ENCODE measurements around the gene USP40. TPM values are rescaled to one million over a fixed set of nuclear protein-coding genes. Genes with fewer than 3 reads are reported as not detected.

Gene USP40
- total RNA-seq, 4 donors from 2014 or later: 41.7 to 68.0 (median 54.2) TPM

DNA sequence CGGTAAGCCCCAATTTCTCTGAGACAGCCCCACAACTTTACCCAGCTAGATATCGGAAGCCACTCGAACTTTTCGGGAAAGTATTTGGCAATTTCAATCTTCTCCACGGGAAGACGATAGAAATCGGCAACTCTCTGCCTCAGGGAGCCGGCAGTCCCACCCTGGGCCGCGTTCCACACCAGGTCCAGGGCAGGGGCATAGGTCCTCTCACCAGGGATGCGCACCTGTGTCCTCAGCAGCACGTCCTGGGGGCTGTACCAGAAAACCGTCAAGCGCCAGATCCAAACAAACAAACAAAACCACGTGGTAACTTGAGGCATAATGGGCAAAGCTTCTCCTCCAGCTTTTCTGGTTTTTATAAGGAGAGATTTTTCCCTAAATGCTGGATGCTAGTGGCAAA is 80.9 kb downstream of the USP40 start:
- no peak for DNase-seq (ENCODE audit: low spot score in 2 of 2)
- H3K9me3 ChIP-seq: no peaks in the 10 kb centered on the region
- WGBS, 2 donors: 86 to 93% methylated on average over 15 of the region's 15 CpGs
- H3K36me3 ChIP-seq: peaks cover 0 to 87% (median 4%) of the 10 kb centered on the region in 3 donors
- peaks cover 0 to 39% (median 8%) of the 10 kb centered on the region in 4 donors for H3K4me1 ChIP-seq
- no peak overlapping the region for H3K4me3 ChIP-seq
- H3K27ac ChIP-seq: no peak overlapping the region
- TF ChIP-seq EP300 (IDR thresholded peaks at IDR 0.05) (no peak), POLR2A (IDR thresholded peaks at IDR 0.05) (no peak)
- TF ChIP-seq, protein P1, sequence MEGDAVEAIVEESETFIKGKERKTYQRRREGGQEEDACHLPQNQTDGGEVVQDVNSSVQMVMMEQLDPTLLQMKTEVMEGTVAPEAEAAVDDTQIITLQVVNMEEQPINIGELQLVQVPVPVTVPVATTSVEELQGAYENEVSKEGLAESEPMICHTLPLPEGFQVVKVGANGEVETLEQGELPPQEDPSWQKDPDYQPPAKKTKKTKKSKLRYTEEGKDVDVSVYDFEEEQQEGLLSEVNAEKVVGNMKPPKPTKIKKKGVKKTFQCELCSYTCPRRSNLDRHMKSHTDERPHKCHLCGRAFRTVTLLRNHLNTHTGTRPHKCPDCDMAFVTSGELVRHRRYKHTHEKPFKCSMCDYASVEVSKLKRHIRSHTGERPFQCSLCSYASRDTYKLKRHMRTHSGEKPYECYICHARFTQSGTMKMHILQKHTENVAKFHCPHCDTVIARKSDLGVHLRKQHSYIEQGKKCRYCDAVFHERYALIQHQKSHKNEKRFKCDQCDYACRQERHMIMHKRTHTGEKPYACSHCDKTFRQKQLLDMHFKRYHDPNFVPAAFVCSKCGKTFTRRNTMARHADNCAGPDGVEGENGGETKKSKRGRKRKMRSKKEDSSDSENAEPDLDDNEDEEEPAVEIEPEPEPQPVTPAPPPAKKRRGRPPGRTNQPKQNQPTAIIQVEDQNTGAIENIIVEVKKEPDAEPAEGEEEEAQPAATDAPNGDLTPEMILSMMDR (IDR thresholded peaks at IDR 0.05): no peak
- no peaks in the 10 kb centered on the region for H3K27me3 ChIP-seq

DNA sequence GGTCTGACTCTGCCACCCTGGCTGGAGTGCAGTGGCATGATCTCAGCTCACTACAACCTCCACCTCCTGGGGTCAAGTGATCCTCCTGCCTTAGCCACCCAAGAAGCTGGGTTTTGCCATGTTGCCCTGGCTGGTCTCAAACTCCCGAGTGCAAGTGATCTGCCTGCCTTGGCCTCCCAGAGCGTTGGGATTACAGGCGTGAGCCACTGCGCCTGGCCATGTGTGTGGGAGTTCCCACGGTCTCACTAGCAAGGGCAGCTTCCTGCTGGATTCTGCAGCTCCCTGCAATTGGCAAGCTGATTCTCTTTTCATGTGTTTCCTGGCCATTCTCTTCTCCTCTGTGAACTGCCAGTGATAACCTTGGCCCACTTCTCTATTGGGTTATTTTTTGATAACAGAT is 84.0 kb downstream of the USP40 start:
- H3K27ac ChIP-seq: no peak overlapping the region
- 73 to 80% methylated on average over 4 to 5 of the region's 5 CpGs for WGBS, 2 donors
- no peak for TF ChIP-seq POLR2A (IDR thresholded peaks at IDR 0.05)
- TF ChIP-seq, protein P1 (IDR thresholded peaks at IDR 0.05): no peak
- TF ChIP-seq EP300 (IDR thresholded peaks at IDR 0.05): no peak
- no peaks in the 10 kb centered on the region for H3K27me3 ChIP-seq
- peaks cover 0 to 93% (median 4%) of the 10 kb centered on the region in 3 donors for H3K36me3 ChIP-seq
- no peak overlapping the region for H3K4me3 ChIP-seq
- DNase-seq (ENCODE audit: low spot score in 2 of 2): no peak
- H3K9me3 ChIP-seq: no peaks in the 10 kb centered on the region
- H3K4me1 ChIP-seq: peaks cover 0 to 15% (median 2%) of the 10 kb centered on the region in 4 donors

DNA sequence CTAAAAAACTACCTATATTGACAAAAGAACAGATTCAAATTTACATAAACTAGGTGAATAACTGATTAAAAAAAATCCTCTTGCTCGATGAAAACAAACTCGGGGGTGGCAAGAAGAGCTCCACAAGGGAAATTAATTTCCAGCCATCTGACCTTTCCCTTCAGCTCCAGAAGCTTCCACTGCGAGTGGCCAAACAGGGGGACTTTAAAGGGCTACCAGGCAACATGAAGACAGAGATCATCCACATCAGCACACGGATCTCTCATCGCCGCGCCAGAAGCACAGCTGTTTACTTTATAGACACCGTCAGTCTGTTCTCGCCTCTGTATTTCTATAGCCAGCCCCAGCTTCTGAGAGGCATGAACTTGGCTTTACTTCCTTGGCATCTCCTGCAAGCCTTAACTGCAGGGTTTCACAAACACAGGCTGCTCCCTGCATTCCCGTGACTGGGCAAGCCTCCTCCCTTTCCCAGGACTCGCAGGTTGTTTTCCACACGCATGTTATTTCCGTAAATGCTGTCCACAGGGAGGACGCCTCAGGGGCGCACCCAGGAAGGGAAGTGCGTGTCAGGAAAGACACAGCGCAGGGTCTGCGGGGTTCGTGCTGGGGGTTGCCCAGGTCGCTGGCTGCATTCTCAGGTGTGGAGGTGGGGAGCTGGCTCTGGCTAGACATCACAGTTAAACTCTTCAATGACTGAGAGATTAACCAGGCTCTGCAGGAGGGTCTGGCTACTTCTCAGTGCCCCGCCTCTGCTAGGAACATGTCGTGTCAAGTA is 85.0 kb downstream of the USP40 start:
- Histone ChIP-seq H3K27ac (no peak overlapping the region), H3K4me3 (no peak overlapping the region)
- DNase-seq (ENCODE audit: low spot score in 2 of 2): no peak

DNA sequence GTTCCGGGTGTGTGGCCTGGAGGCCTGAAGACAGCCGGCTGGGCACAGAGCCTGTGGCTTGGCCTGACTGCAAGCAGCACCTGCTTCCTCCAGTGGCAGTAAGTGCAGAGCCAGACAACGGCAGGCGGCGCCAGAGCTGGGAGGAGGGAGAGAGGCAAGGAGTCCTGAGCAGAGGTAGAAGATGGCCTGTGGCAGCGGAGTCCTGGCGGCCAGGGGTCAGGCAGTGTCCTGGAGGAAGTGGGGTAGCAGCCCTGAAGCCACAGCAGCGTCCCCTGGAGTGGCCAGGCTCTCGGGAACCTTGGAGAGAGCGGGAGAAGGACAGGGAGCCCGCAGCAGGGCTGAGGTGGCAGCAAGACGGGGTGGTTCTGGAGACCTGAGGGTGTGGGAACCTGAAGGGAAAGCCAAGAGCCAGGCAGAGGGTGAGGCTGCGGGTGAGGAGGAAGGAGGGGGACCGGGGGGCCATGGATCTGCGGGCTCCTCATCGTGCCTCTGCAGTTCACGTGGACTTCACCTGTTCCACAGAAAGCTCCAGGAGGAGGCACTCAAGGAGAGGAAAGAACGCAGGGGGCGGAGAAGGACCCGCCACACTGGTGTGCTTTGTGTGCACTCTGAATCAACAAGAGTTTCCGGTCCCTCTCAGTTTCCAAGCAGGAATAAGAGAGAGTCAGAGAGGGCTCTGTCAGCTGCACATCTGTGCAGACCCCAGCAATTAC is 85.9 kb downstream of the USP40 start:
- H3K36me3 ChIP-seq: peaks cover 0 to 100% (median 14%) of the 10 kb centered on the region in 3 donors
- no peak overlapping the region for H3K4me3 ChIP-seq
- no peak for DNase-seq (ENCODE audit: low spot score in 2 of 2)
- H3K27ac ChIP-seq: no peak overlapping the region
- TF ChIP-seq, protein P1 (IDR thresholded peaks at IDR 0.05): no peak
- TF ChIP-seq POLR2A (IDR thresholded peaks at IDR 0.05) (no peak), EP300 (IDR thresholded peaks at IDR 0.05) (no peak)
- H3K9me3 ChIP-seq: no peaks in the 10 kb centered on the region
- no peaks in the 10 kb centered on the region for H3K4me1 ChIP-seq
- H3K27me3 ChIP-seq: no peaks in the 10 kb centered on the region
- 79 to 85% methylated on average over 21 of the region's 21 CpGs for WGBS, 2 donors

More for the DNA sequence above, 85.0 kb downstream of the USP40 start:
- WGBS, 2 donors: 74 to 81% methylated on average over 22 of the region's 22 CpGs
- TF ChIP-seq EP300 (IDR thresholded peaks at IDR 0.05) (no peak), POLR2A (IDR thresholded peaks at IDR 0.05) (no peak)
- TF ChIP-seq, protein P1 (IDR thresholded peaks at IDR 0.05): no peak
- no peaks in the 10 kb centered on the region for H3K27me3 ChIP-seq
- H3K4me1 ChIP-seq: peaks cover 0 to 5% (median under 1%) of the 10 kb centered on the region in 4 donors
- H3K9me3 ChIP-seq: no peaks in the 10 kb centered on the region
- peaks cover 0 to 100% (median 11%) of the 10 kb centered on the region in 3 donors for H3K36me3 ChIP-seq
